Erythroblast (primary cell): ENCODE measurements around the gene VWA2.

ENCODE experiments used
- GATA1 ChIP-seq: IDR thresholded peaks from 2 replicates; pipeline ENCODE4 v1.6.1; 2011; ENCODE audit warnings: low read depth, mild to moderate bottlenecking, control low read depth, low read length, moderate library complexity
- POLR2A ChIP-seq: IDR thresholded peaks from 2 replicates; pipeline ENCODE4 v1.6.1; 2011; ENCODE audit warnings: mild to moderate bottlenecking, low read length

DNA sequence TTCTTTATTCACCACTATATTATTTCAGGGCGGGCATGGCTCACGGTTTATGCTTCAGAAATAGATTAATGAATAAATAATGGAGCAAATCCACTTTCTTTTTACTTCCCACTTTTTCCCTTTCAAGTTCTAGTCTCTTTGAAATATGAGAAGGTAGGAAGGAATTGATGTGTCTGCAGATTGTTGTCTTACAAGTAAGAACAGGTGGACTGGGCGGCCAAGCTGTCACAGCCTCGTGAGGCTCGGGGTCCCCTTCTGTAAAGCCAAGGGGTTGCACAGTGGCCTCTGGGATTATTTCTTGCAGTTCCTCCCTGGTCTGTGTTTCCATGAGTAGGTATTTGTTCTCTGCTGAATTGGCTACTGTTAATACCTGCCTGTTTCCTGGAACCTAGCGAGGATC is 11.2 kb downstream of the VWA2 start:
- TF ChIP-seq POLR2A (no peak), GATA1 (no peak)
